Measurements from ENCODE around the gene PLEKHM2.

DNA sequence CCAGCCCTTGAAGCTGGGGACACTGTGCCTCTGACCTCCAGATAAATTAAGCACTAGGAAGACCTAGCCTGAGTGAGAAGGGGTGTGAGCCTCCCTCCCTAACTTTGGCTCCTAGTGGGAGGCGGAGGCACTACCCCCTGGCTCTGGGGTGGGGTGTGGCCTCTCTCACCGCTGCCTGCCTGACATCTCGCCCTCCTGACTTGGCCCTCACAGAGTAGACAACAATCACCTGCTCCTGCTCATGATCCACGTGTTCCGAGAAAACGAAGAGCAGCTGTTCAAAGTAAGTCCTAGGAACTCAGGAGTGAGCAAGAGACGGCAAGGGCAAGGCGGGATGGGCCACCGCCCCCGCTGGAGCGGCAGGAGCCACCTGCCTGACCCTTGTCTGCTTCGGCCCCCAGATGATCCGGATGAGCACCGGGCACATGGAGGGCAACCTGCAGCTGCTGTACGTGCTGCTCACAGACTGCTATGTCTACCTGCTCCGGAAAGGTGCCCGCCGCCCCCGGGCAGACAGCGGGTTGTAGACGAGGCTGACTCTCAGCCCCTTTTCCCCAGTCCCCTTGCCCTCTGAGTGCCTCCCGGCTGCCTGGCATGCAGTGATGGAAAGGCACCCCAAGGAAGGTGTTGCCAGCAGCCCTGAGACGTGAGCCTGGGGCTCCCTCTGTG is 43.9 kb downstream of the PLEKHM2 start:
- TF ChIP-seq CTCF (conservative IDR thresholded peaks at IDR 0.05 in 1 of 2, IDR thresholded peaks at IDR 0.05 in 1 of 2; ENCODE audit: extremely low read depth in 1 of 2, insufficient read depth in 1 of 2, low read depth in 1 of 2, low read length in 2 of 2) (no peak), EZH2 (IDR thresholded peaks at IDR 0.05; ENCODE audit: borderline replicate concordance, low read length) (no peak)

Data from mammary epithelial cell (primary cell).